Measurements from ENCODE around the gene SMYD3. TPM values are rescaled to one million over a fixed set of nuclear protein-coding genes. Genes with fewer than 3 reads are reported as not detected.

The SMYD3 gene
- total RNA-seq, 2 donors from 2014 or later = 16.2 to 16.4 TPM

DNA sequence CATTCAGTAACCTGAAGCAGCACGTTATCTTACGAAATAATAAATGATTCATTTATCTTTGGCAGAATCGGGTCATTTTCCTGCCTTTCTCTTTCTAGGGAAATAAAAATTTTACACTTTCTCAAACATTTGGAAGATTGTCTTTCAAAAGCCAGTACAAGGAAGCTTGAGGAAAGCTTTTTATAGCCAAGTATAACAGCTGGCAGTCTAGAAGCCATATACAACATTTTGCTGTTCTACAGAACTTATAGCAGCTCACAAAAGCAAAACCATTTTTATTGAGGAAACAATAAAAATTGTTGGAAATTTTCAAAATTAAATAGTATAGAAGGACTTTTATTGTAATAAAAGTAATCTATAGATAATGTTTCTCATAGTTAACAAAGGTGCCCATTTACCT lies 448.6 kb downstream of the SMYD3 start:
- intact Hi-C loops (cut with DNase I) = no loop called here
- Histone ChIP-seq H3K4me3 (no peak overlapping the region), H3K9ac (ENCODE audit: low read depth in 2 of 2, low read length in 2 of 2) (no peak overlapping the region), H3K9me3 (no peaks in the 10 kb centered on the region), H3K27me3 (no peaks in the 10 kb centered on the region), H3K27ac (no peak overlapping the region), H3K36me3 (no peaks in the 10 kb centered on the region), H3K4me1 (no peaks in the 10 kb centered on the region)
- TF ChIP-seq, protein P1, sequence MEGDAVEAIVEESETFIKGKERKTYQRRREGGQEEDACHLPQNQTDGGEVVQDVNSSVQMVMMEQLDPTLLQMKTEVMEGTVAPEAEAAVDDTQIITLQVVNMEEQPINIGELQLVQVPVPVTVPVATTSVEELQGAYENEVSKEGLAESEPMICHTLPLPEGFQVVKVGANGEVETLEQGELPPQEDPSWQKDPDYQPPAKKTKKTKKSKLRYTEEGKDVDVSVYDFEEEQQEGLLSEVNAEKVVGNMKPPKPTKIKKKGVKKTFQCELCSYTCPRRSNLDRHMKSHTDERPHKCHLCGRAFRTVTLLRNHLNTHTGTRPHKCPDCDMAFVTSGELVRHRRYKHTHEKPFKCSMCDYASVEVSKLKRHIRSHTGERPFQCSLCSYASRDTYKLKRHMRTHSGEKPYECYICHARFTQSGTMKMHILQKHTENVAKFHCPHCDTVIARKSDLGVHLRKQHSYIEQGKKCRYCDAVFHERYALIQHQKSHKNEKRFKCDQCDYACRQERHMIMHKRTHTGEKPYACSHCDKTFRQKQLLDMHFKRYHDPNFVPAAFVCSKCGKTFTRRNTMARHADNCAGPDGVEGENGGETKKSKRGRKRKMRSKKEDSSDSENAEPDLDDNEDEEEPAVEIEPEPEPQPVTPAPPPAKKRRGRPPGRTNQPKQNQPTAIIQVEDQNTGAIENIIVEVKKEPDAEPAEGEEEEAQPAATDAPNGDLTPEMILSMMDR (IDR thresholded peaks at IDR 0.05) = no peak
- no peak for DNase-seq

- intact Hi-C loops (cut with DNase I) = no loop called here
- Histone ChIP-seq H3K9me3 (no peaks in the 10 kb centered on the region), H3K27me3 (no peaks in the 10 kb centered on the region), H3K36me3 (no peaks in the 10 kb centered on the region), H3K4me1 (no peaks in the 10 kb centered on the region), H3K4me3 (no peak overlapping the region), H3K9ac (ENCODE audit: low read depth in 2 of 2, low read length in 2 of 2) (no peak overlapping the region), H3K27ac (no peak overlapping the region)
- TF ChIP-seq, protein P1 (IDR thresholded peaks at IDR 0.05) = no peak
- no peak for DNase-seq
These were observed 454.5 kb downstream of the SMYD3 start for GRCh38 chr1:246052603-246053002.

GRCh38 chr1:246051909-246052518 lies 455.1 kb downstream of the SMYD3 start:
- H3K9ac ChIP-seq (ENCODE audit: low read depth in 2 of 2, low read length in 2 of 2) = no peak overlapping the region
- H3K4me1 ChIP-seq = no peaks in the 10 kb centered on the region
- no peaks in the 10 kb centered on the region for H3K36me3 ChIP-seq
- H3K27me3 ChIP-seq = no peaks in the 10 kb centered on the region
- TF ChIP-seq, protein P1 (IDR thresholded peaks at IDR 0.05) = no peak
- H3K27ac ChIP-seq = no peak overlapping the region
- intact Hi-C loops (cut with DNase I) = no loop called here
- H3K4me3 ChIP-seq = no peak overlapping the region
- no peak for DNase-seq
- H3K9me3 ChIP-seq = no peaks in the 10 kb centered on the region

DNA sequence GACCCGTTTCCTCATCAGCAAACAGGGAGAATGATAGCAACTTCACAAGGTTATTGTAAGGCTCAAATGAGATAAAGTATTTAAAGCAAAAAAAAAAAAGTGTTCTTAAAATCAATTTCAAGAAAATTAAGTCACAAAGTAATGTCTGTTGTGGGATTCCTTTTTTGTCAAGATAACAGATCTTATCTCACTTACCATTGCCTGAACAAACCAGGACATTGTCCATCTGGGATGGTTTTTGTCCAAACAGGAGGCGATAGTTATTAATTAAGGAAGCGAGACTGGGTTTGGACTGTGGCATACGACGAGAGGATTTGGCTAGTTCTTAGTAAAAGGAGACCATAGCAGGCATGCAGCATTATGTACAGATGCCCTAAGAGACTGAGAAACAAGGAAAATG lies 458.4 kb downstream of the SMYD3 start:
- no peak for DNase-seq
- H3K4me3 ChIP-seq = no peak overlapping the region
- TF ChIP-seq, protein P1 (IDR thresholded peaks at IDR 0.05) = no peak
- H3K27me3 ChIP-seq = no peaks in the 10 kb centered on the region
- intact Hi-C loops (cut with DNase I) = no loop called here
- H3K27ac ChIP-seq = no peak overlapping the region
- H3K4me1 ChIP-seq = no peaks in the 10 kb centered on the region
- no peaks in the 10 kb centered on the region for H3K9me3 ChIP-seq
- H3K9ac ChIP-seq (ENCODE audit: low read depth in 2 of 2, low read length in 2 of 2) = no peak overlapping the region
- no peaks in the 10 kb centered on the region for H3K36me3 ChIP-seq

DNA sequence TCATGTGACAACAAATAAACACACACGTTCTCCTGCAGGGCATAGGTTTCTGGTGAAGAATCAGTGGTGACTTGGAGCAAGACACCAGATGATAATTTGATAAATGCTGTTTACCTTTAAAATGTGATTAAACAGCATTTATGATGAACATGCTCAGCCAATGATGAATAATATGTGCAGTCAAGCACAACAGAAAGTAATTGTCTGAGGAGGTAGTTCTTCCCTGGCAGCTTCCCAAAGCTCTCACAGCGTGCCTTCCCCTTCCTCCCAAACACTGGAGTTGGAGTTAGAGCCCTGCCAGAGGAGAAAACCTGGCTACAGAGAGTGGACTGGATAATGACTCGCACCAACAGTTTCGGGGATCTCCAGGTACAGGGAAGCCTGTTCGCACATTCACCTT lies 463.5 kb downstream of the SMYD3 start:
- H3K4me1 ChIP-seq = no peaks in the 10 kb centered on the region

More for the DNA sequence above, 463.5 kb downstream of the SMYD3 start:
- Histone ChIP-seq H3K36me3 (no peaks in the 10 kb centered on the region), H3K27me3 (no peaks in the 10 kb centered on the region), H3K9me3 (no peaks in the 10 kb centered on the region), H3K9ac (ENCODE audit: low read depth in 2 of 2, low read length in 2 of 2) (no peak overlapping the region), H3K4me3 (no peak overlapping the region), H3K27ac (no peak overlapping the region)
- intact Hi-C loops (cut with DNase I) = no loop called here
- no peak for DNase-seq
- TF ChIP-seq, protein P1 (IDR thresholded peaks at IDR 0.05) = no peak
